Effector memory CD4-positive, alpha-beta T cell (primary cell): Measurements from ENCODE around the gene NFIB.

ENCODE experiments used
- DNase-seq, 3 donors: peaks; one replicate each; pipeline ENCODE4 v3.0.0-alpha.2; 2020
- H3K27ac ChIP-seq: 2 replicates; pipeline ENCODE4 v1.7.0; 2013; ENCODE audit warnings: mild to moderate bottlenecking, low read length, moderate library complexity; ENCODE audit not compliant: insufficient read depth, poor library complexity, severe bottlenecking
- H3K27me3 ChIP-seq: replicated peaks from 2 replicates; pipeline ENCODE4 v1.7.0; 2013; ENCODE audit warnings: mild to moderate bottlenecking, low read length; ENCODE audit not compliant: insufficient read depth, control insufficient read depth, poor library complexity, severe bottlenecking
- H3K36me3 ChIP-seq: 2 replicates; pipeline ENCODE4 v1.7.0; 2013; ENCODE audit warnings: mild to moderate bottlenecking, low read length, moderate library complexity; ENCODE audit not compliant: control insufficient read depth, insufficient read depth
- H3K4me1 ChIP-seq: 2 replicates; pipeline ENCODE4 v1.7.0; 2013; ENCODE audit warnings: low read length, mild to moderate bottlenecking; ENCODE audit not compliant: control insufficient read depth, insufficient read depth, poor library complexity, severe bottlenecking
- H3K4me3 ChIP-seq: 2 replicates; pipeline ENCODE4 v1.7.0; 2013; ENCODE audit warnings: low read length, low read depth, mild to moderate bottlenecking; ENCODE audit not compliant: insufficient read depth, poor library complexity, severe bottlenecking
- H3K9me3 ChIP-seq: 2 replicates; pipeline ENCODE4 v1.7.0; 2013; ENCODE audit warnings: mild to moderate bottlenecking, low read length, moderate library complexity; ENCODE audit not compliant: control insufficient read depth

The NFIB gene

GRCh38 chr9:14072850-14073249 lies 241.1 kb downstream of the NFIB start:
- Histone ChIP-seq H3K4me1 (no peaks in the 10 kb centered on the region), H3K9me3 (no peaks in the 10 kb centered on the region), H3K4me3 (no peak overlapping the region), H3K36me3 (no peaks in the 10 kb centered on the region), H3K27me3 (no peaks in the 10 kb centered on the region), H3K27ac (no peak overlapping the region)
- DNase-seq = no peak

DNA sequence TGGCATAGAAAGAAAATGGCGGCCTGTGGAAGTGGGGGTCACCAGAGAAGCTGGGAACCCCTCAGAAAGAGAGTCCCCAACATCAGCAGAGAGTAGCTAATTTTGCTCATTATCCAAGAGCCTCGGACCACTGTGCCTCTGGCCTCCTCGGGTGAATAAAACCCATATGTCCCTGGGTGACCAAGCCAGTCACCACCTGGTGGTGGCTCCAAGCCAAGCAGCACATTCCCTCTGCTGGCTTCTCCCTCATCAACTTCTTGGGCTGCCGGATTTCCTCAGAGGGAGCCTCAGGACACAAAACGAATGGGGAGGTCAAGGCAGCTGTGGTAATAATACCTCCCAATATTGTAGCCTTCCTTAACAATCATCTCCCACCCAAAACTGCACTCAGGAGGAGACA lies 242.5 kb downstream of the NFIB start:
- Histone ChIP-seq H3K4me3 (no peak overlapping the region), H3K4me1 (no peaks in the 10 kb centered on the region), H3K9me3 (no peaks in the 10 kb centered on the region), H3K36me3 (no peaks in the 10 kb centered on the region), H3K27ac (no peak overlapping the region), H3K27me3 (no peaks in the 10 kb centered on the region)
- DNase-seq = no peak

- H3K36me3 ChIP-seq = no peaks in the 10 kb centered on the region
These were observed 245.3 kb downstream of the NFIB start for GRCh38 chr9:14068690-14069089.

GRCh38 chr9:14066831-14067230 lies 247.1 kb downstream of the NFIB start:
- H3K27ac ChIP-seq = no peak overlapping the region
- no peaks in the 10 kb centered on the region for H3K36me3 ChIP-seq
- no peak for DNase-seq
- H3K27me3 ChIP-seq = no peaks in the 10 kb centered on the region
- H3K4me1 ChIP-seq = no peaks in the 10 kb centered on the region
- H3K9me3 ChIP-seq = no peaks in the 10 kb centered on the region
- H3K4me3 ChIP-seq = no peak overlapping the region

More at GRCh38 chr9:14068690-14069089, 245.3 kb downstream of the NFIB start:
- H3K9me3 ChIP-seq = no peaks in the 10 kb centered on the region
- no peak overlapping the region for H3K27ac ChIP-seq
- no peak overlapping the region for H3K4me3 ChIP-seq
- H3K27me3 ChIP-seq = no peaks in the 10 kb centered on the region
- H3K4me1 ChIP-seq = no peaks in the 10 kb centered on the region
- no peak for DNase-seq

- no peak for DNase-seq
- H3K4me3 ChIP-seq = no peak overlapping the region
- H3K9me3 ChIP-seq = no peaks in the 10 kb centered on the region
- no peaks in the 10 kb centered on the region for H3K36me3 ChIP-seq
- no peaks in the 10 kb centered on the region for H3K4me1 ChIP-seq
- H3K27me3 ChIP-seq = no peaks in the 10 kb centered on the region
- H3K27ac ChIP-seq = no peak overlapping the region
These were observed 247.9 kb downstream of the NFIB start for GRCh38 chr9:14066032-14066431.

GRCh38 chr9:14064940-14065339 lies 249.0 kb downstream of the NFIB start:
- H3K36me3 ChIP-seq = no peaks in the 10 kb centered on the region
- H3K9me3 ChIP-seq = no peaks in the 10 kb centered on the region
- DNase-seq = no peak
- H3K27ac ChIP-seq = no peak overlapping the region
- H3K4me1 ChIP-seq = no peaks in the 10 kb centered on the region
- H3K27me3 ChIP-seq = no peaks in the 10 kb centered on the region
- H3K4me3 ChIP-seq = no peak overlapping the region

DNA sequence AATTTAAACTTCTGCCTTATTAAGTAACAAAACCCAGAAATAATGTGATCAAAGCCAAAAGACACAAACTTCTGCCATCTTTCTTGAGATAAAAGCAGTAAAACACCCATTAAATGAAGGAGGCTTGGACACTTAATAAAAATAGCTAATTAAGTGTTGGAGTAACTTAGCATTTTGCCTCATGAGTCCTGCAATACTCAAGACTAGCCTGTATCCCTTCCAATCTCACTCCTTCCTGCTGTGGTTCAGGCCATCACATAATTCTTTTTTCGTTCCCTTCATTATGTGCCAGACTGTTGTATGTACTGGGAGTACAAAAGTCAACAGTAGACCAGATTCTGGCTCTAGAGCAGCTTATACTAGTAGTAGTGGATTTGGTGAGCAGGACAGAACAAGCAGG lies 250.2 kb downstream of the NFIB start:
- DNase-seq = no peak
- H3K27me3 ChIP-seq = no peaks in the 10 kb centered on the region
- no peaks in the 10 kb centered on the region for H3K9me3 ChIP-seq
- no peaks in the 10 kb centered on the region for H3K36me3 ChIP-seq
- H3K4me1 ChIP-seq = no peaks in the 10 kb centered on the region
- no peak overlapping the region for H3K4me3 ChIP-seq
- H3K27ac ChIP-seq = no peak overlapping the region

DNA sequence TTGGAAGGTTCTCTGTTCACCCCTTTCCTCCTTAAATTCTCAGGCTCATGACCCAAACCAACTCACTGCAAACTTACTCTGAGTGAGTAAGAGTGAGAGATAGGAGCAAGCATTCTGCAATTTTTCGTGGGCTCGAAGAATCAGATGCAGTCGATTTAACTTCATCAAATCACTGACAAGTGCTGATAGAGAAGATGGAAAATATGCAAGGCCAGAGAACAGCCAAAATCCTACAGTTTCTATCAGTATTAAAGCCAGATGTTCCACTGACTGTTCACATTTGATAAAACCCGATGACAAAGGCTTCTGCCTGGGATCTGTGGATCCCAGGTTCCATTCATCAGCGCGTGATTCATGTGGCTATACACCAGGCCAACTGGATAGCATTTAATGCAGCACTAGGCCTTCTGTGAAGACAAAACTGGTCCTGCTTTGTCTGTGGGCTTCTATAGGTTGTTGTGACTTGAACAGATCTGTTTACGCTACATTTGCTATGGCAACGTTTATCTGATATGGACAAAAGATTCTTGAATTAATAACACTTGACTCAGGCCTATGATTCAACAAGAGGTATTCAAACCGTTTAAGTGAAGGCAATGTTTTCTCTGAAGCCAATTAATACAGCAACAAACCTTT lies 251.2 kb downstream of the NFIB start:
- Histone ChIP-seq H3K9me3 (no peaks in the 10 kb centered on the region), H3K36me3 (no peaks in the 10 kb centered on the region), H3K27ac (no peak overlapping the region), H3K27me3 (no peaks in the 10 kb centered on the region), H3K4me1 (no peaks in the 10 kb centered on the region), H3K4me3 (no peak overlapping the region)
- no peak for DNase-seq

DNA sequence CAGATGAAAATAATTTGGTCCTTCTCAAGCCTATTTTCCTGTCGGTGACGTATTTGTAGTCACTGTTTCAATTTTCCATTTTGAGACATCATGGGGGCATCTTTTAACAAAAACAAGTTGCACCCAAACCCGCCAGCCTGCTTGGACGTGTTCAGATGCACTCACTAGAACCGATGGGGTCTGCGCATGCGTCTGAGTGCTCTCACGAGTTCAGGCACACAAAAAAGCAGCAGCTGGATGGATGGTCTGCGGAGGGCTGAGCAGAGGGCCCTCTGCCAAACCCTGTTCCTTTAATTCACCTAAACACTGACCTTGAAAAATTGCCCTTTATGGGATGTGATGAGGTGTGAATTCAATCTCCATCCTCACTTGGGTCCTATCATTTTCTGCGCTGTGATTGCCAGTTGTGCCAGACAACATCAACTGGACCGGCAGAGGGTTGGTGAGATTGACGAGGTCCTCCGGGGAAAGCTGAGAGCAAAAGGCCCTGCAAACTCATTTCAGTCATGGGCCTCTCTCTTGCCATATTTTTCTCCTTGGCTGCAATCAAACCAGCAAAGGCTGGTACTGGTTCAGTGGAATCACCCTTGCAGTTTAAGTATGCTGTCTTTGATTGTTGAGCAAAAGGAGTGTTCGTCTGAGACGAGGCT lies 251.9 kb downstream of the NFIB start:
- H3K36me3 ChIP-seq = no peaks in the 10 kb centered on the region
- H3K4me1 ChIP-seq = no peaks in the 10 kb centered on the region
- H3K27me3 ChIP-seq = no peaks in the 10 kb centered on the region
- H3K9me3 ChIP-seq = no peaks in the 10 kb centered on the region
- H3K4me3 ChIP-seq = no peak overlapping the region
- H3K27ac ChIP-seq = no peak overlapping the region
- no peak for DNase-seq

DNA sequence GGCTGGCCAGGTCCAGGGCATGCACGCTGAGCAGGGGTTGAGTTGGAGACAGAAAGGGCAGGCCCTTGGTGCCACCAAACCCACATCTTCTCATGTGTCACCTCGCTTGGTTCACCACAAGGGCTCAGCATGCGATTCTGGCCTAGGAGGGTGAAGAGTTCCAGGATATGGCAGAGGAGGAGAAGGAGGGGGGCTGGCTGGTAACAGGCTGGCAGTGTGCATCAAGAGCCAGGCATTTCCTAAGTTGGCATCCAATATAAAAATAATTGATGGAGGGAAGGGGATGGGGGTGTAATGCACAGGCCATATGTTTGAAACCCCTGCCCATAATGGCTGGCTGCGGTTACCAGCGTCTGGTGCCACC lies 255.6 kb downstream of the NFIB start:
- no peak for DNase-seq
- H3K36me3 ChIP-seq = no peaks in the 10 kb centered on the region
- no peak overlapping the region for H3K4me3 ChIP-seq
- no peaks in the 10 kb centered on the region for H3K4me1 ChIP-seq
- no peaks in the 10 kb centered on the region for H3K27me3 ChIP-seq
- no peaks in the 10 kb centered on the region for H3K9me3 ChIP-seq
- no peak overlapping the region for H3K27ac ChIP-seq
